GM15510 (cell line): ENCODE data around the gene CTBP2.

Source experiments
- POLR2A ChIP-seq: IDR thresholded peaks from 3 replicates; pipeline ENCODE4 v1.6.1; 2011; ENCODE audit warnings: borderline replicate concordance; ENCODE audit not compliant: insufficient read length; ENCODE audit errors: extremely low read depth

The CTBP2 gene

GRCh38 chr10:124995605-124996004 is 164.8 kb downstream of the CTBP2 start:
- no peak for TF ChIP-seq POLR2A

GRCh38 chr10:124994573-124995473 is 165.5 kb downstream of the CTBP2 start:
- no peak for TF ChIP-seq POLR2A

GRCh38 chr10:124993736-124994451 is 166.5 kb downstream of the CTBP2 start:
- TF ChIP-seq POLR2A, result no peak

GRCh38 chr10:124993345-124993708 is 167.0 kb downstream of the CTBP2 start:
- no peak for TF ChIP-seq POLR2A

- TF ChIP-seq POLR2A, result no peak
These were observed 167.7 kb downstream of the CTBP2 start for GRCh38 chr10:124992462-124993344.

GRCh38 chr10:124991835-124992234 is 168.5 kb downstream of the CTBP2 start:
- no peak for TF ChIP-seq POLR2A

- TF ChIP-seq POLR2A, result no peak
These were observed 169.4 kb downstream of the CTBP2 start for GRCh38 chr10:124990671-124991625.

- TF ChIP-seq POLR2A, result no peak
These were observed 170.8 kb downstream of the CTBP2 start for GRCh38 chr10:124989526-124989925.

- no peak for TF ChIP-seq POLR2A
These were observed 172.6 kb downstream of the CTBP2 start for GRCh38 chr10:124987788-124988187.

GRCh38 chr10:124985162-124985561 is 175.2 kb downstream of the CTBP2 start:
- no peak for TF ChIP-seq POLR2A

GRCh38 chr10:124984376-124984775 is 176.0 kb downstream of the CTBP2 start:
- no peak for TF ChIP-seq POLR2A

- no peak for TF ChIP-seq POLR2A
These were observed 177.0 kb downstream of the CTBP2 start for GRCh38 chr10:124983321-124983720.

GRCh38 chr10:124978376-124978725 is 182.0 kb downstream of the CTBP2 start:
- no peak for TF ChIP-seq POLR2A
